WI38 (cell line): ENCODE measurements around the gene TLCD5.

Experiments
- H3K4me3 ChIP-seq: 2 replicates; pipeline ENCODE4 v1.5.1; 2011; ENCODE audit warnings: low read depth, mild to moderate bottlenecking, control low read depth, low read length
- TF ChIP-seq, protein P1 (sequence below): IDR thresholded peaks from 2 replicates; pipeline ENCODE4 v1.5.1; 2012; ENCODE audit warnings: low read depth, mild to moderate bottlenecking, control low read depth, low read length

TLCD5 gene

DNA sequence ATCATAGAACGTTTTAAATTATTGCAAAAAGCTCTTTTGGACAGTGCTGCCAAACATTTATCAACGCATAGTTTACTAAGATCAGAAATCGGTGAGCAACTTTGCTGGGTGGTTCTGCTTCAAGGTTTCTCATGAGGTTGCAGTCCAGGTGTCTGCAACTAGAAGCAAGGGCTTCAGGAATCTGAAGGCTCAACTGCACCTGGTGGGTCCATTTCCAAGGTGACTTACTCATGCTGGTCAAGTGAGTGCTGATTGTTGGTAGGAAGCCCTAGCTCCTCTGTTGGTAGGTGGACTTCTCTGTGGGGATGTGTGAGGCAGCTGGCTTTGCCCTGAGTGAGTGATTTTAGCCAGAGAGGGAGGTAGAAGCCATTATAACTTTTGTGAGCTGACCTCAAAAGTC lies 33.6 kb downstream of the TLCD5 start:
- no peak overlapping the region for H3K4me3 ChIP-seq
- TF ChIP-seq, protein P1, sequence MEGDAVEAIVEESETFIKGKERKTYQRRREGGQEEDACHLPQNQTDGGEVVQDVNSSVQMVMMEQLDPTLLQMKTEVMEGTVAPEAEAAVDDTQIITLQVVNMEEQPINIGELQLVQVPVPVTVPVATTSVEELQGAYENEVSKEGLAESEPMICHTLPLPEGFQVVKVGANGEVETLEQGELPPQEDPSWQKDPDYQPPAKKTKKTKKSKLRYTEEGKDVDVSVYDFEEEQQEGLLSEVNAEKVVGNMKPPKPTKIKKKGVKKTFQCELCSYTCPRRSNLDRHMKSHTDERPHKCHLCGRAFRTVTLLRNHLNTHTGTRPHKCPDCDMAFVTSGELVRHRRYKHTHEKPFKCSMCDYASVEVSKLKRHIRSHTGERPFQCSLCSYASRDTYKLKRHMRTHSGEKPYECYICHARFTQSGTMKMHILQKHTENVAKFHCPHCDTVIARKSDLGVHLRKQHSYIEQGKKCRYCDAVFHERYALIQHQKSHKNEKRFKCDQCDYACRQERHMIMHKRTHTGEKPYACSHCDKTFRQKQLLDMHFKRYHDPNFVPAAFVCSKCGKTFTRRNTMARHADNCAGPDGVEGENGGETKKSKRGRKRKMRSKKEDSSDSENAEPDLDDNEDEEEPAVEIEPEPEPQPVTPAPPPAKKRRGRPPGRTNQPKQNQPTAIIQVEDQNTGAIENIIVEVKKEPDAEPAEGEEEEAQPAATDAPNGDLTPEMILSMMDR: no peak

DNA sequence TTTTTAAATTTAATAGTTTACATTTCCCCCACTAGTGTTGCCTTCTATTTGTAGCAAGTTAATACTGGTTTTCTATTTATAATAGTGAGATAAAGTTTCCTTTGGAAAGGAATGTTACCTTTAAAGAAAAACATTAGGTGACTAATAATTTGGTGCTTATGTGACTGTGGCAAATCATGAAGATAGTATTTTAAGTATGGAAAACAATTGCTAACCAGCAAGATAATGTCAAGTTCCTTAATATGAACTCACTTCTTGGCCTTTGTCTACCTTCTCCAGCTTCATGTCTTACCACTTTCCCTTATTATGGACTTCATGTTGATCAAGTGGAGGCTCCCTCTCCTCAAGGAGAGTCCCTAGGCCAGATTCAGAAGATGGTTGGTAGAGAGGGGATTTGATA lies 38.3 kb downstream of the TLCD5 start:
- TF ChIP-seq, protein P1: no peak
- H3K4me3 ChIP-seq: no peak overlapping the region

DNA sequence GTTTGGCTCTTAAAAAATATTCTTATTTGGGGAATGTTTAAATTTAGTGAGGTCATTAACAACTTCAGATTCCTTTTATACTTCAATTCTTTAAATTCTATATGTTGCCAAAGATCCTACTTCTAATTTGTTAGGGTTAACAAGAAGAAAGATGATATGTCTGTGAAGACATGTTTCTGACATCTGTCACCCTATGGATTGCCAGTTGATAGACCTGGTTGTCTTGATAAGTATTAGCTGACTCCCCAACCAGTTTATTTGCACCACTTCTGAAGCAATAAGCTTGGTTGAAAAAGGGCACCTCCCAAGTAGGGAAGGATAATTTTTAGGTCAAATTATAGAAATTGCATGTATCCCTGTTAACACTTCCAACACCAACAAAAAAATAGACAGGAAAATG lies 40.4 kb downstream of the TLCD5 start:
- H3K4me3 ChIP-seq: no peak overlapping the region
- TF ChIP-seq, protein P1: no peak

DNA sequence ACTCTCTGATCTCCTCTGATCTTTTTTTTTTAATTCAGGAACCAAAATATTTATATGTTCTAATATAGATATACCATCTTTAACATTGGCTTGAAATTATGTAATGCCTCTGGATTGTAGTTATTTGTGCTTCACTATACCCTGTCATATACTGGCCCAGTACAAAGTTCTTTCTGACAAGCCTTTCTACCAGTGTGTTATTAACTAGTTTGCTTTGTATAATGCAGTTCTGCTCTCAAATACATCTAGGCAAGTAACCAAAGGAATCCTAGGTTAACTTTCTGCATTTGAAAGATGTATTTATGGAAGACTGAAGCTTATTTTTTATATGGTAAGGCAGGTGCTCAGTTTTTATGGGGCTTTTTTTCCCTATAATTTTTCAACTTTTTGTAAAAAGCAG lies 47.2 kb downstream of the TLCD5 start:
- TF ChIP-seq, protein P1: no peak
- no peak overlapping the region for H3K4me3 ChIP-seq

DNA sequence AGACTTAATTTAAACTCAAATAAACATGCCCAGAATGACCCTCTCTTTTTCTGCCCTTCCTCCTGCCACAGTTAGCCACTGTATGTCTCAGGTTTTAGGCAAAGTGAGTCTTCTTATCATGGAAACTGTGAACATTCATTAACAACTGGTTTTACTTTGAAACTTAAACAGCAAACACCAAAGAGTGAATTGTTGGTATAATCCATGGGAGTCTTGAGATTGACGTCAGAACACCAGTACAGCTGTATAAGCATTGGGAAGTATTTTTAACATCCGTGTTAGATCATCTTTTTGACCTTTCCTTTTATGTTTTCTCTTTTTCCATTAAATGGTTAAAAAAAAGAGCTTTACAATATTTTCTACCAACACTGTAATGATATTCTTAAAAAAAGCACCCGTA lies 50.0 kb downstream of the TLCD5 start:
- TF ChIP-seq, protein P1: no peak
- no peak overlapping the region for H3K4me3 ChIP-seq

DNA sequence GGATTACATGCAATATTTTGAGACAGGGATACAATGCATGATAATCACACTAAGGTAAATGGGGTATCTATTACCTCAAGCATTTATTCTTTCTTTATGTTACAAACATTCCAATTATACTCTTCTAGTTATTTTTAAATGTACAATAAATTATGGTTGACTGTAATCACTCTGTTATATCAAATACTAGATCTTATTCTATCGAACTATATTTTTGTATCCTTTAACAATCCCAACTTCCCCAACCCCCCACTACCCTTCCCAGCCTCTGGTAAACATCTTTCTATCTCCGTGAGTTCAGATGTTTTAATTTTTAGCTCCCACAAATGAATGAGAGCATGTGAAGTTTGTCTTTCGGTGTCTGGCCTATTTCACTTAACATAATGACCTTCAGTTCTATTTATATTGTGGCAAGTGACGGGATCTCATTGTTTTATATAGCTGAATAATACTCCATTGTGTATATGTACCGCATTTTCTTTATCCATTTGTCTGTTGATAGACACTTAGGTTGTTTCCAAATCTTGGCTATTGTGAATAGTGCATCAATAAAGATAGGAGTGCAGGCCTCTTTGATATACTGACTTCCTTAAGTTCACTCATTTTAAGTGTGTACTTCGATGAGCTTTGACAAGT lies 51.6 kb downstream of the TLCD5 start:
- no peak overlapping the region for H3K4me3 ChIP-seq
- TF ChIP-seq, protein P1: no peak

DNA sequence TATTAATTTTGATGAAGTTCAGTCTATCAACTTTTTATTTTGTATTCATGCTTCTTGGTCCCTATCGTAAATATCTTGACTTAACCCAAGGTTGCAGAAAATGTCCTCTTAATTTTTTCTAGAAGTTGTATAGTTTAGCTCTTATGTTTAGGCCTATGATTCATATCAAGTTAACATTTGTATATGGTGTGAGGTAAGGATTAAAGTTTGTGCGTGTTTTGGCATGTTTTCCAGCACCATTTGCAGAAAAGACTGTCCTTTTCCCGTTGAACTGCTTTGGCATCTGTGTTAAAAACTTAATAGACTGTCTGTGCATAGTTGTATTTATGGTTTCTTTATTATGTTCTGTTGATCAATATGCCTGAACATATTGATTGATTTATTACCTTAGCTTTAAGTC lies 53.4 kb downstream of the TLCD5 start:
- TF ChIP-seq, protein P1: no peak

More for the DNA sequence above, 53.4 kb downstream of the TLCD5 start:
- no peak overlapping the region for H3K4me3 ChIP-seq
